SK-N-SH (cell line): ENCODE results near the gene CARM1. TPM values are rescaled to one million over a fixed set of nuclear protein-coding genes. Genes with fewer than 3 reads are reported as not detected.

Experiments used
- CTCF ChIA-PET: fragments of 300-600, 350-600 bp; formaldehyde crosslinking; extraction: SDS; loops from one replicate; lab custom pipeline; 2021; lab: Yijun Ruan, JAX
- POLR2A ChIA-PET: fragments of 350-600 bp; sonication (Branson Sonifier 250); formaldehyde crosslinking; extraction: SDS; loops from one replicate; lab custom pipeline; 2020; ENCODE audit warnings: antibody characterized with exemption, inconsistent platforms; lab: Yijun Ruan, JAX
- DNase-seq: peaks from one replicate; pipeline ENCODE4 v3.0.0; 2012
- H2AFZ ChIP-seq: fragments of 200-600 bp; sonication (generic); 2 replicates; pipeline ENCODE4 v1.8.1; 2016; ENCODE audit warnings: antibody characterized with exemption, mild to moderate bottlenecking, low read depth
- H3F3A ChIP-seq: fragments of 200-600 bp; sonication (generic); replicated peaks from 2 replicates; pipeline ENCODE3; 2016; ENCODE audit warnings: antibody characterized with exemption, mild to moderate bottlenecking; ENCODE audit not compliant: insufficient read depth
- H3K27ac ChIP-seq, 2 experiments: fragments of 200-500 bp in 1 of 2; fragments of 200-600 bp in 1 of 2; sonication (Bioruptor generic) in 1 of 2; sonication (generic), shearing (Covaris generic) in 1 of 2; 2 replicates each; pipeline versions ENCODE4 v1.5.1 to v1.6.1; 2014 to 2016; ENCODE audit warnings: low read depth in 2 of 2, inconsistent platforms in 1 of 2, low read length in 1 of 2, mild to moderate bottlenecking in 1 of 2, mixed read lengths in 1 of 2
- H3K27me3 ChIP-seq: fragments of 200-600 bp; sonication (generic), shearing (Covaris generic); 2 replicates; pipeline ENCODE4 v1.6.1; 2016; ENCODE audit warnings: mixed run types; ENCODE audit not compliant: insufficient read depth
- H3K36me3 ChIP-seq, 2 experiments: fragments of 200-500 bp in 1 of 2; fragments of 200-600 bp in 1 of 2; sonication (Bioruptor generic) in 1 of 2; sonication (generic) in 1 of 2; replicated peaks in 1 of 2; 2 replicates each; pipeline versions ENCODE3 to v1.5.1; 2014 to 2016; ENCODE audit warnings: low read length in 1 of 2, mild to moderate bottlenecking in 1 of 2; ENCODE audit not compliant: insufficient read depth in 2 of 2, control insufficient read depth in 1 of 2
- H3K4me1 ChIP-seq, 2 experiments: fragments of 200-500 bp in 1 of 2; fragments of 200-600 bp in 1 of 2; sonication (Bioruptor generic) in 1 of 2; sonication (generic), shearing (Covaris generic) in 1 of 2; 2 replicates each; pipeline versions ENCODE4 v1.5.1 to v1.6.1; 2014 to 2016; ENCODE audit warnings: low read depth in 1 of 2, low read length in 1 of 2, mixed run types in 1 of 2; ENCODE audit not compliant: insufficient read depth in 2 of 2, control insufficient read depth in 1 of 2
- H3K4me2 ChIP-seq: fragments of 200-600 bp; sonication (generic), shearing (Covaris generic); 2 replicates; pipeline ENCODE4 v1.6.1; 2017; ENCODE audit warnings: mixed run types
- H3K4me3 ChIP-seq, 2 experiments: fragments of 200-500 bp in 1 of 2; fragments of 200-600 bp in 1 of 2; sonication (Bioruptor generic) in 1 of 2; sonication (generic), shearing (Covaris generic) in 1 of 2; 2 replicates each; pipeline versions ENCODE4 v1.5.1 to v1.8.1; 2014 to 2016; ENCODE audit warnings: low read depth in 2 of 2, inconsistent platforms in 1 of 2, low read length in 1 of 2, mild to moderate bottlenecking in 1 of 2, mixed read lengths in 1 of 2, moderate library complexity in 1 of 2
- H3K79me2 ChIP-seq: fragments of 200-600 bp; sonication (generic); 2 replicates; pipeline ENCODE4 v1.8.1; 2017; ENCODE audit warnings: mild to moderate bottlenecking; ENCODE audit not compliant: insufficient read depth
- H3K9ac ChIP-seq: fragments of 200-600 bp; sonication (generic); 2 replicates; pipeline ENCODE4 v1.6.1; 2017; ENCODE audit warnings: mixed run types
- H3K9me2 ChIP-seq: fragments of 200-600 bp; sonication (generic); 2 replicates; pipeline ENCODE4 v1.6.1; 2017; ENCODE audit warnings: mixed run types
- H3K9me3 ChIP-seq: fragments of 200-600 bp; sonication (generic); 2 replicates; pipeline ENCODE4 v1.6.1; 2017; ENCODE audit warnings: mixed run types, mild to moderate bottlenecking, moderate library complexity
- H4K20me1 ChIP-seq: fragments of 200-600 bp; sonication (generic); 2 replicates; pipeline ENCODE4 v1.6.1; 2017; ENCODE audit warnings: mild to moderate bottlenecking, mixed run types; ENCODE audit not compliant: insufficient read depth
- FOSL2 ChIP-seq: IDR thresholded peaks from 2 replicates; pipeline ENCODE4 v1.4.0; 2012; ENCODE audit warnings: low read depth, mild to moderate bottlenecking, moderate library complexity, borderline replicate concordance
- FOXJ3 ChIP-seq: sonication (generic); formaldehyde crosslinking; IDR thresholded peaks from 2 replicates; pipeline ENCODE4 v1.5.1; 2020; ENCODE audit warnings: mild to moderate bottlenecking, missing genetic modification reagents
- GABPA ChIP-seq: IDR thresholded peaks from 2 replicates; pipeline ENCODE4 v1.4.0; 2012; ENCODE audit warnings: low read depth, mild to moderate bottlenecking
- GATA2 ChIP-seq: sonication (generic); formaldehyde crosslinking; IDR thresholded peaks from 2 replicates; pipeline ENCODE4 v1.5.0; 2020; ENCODE audit warnings: mild to moderate bottlenecking, missing genetic modification reagents
- IRF3 ChIP-seq: fragments of 150-350 bp; IDR thresholded peaks from 2 replicates; pipeline ENCODE4 v1.6.1; 2016; ENCODE audit warnings: mild to moderate bottlenecking, low read depth, low read length
- MAX ChIP-seq: IDR thresholded peaks from 2 replicates; pipeline ENCODE4 v1.4.0; 2012; ENCODE audit warnings: low read depth
- PBX3 ChIP-seq: IDR thresholded peaks from 2 replicates; pipeline ENCODE4; 2012
- RCOR1 ChIP-seq: fragments of 150-350 bp; IDR thresholded peaks from 2 replicates; pipeline ENCODE4 v1.6.1; 2017; ENCODE audit warnings: antibody characterized with exemption, low read length
- RFX5 ChIP-seq: IDR thresholded peaks from 2 replicates; pipeline ENCODE4 v1.6.1; 2012; ENCODE audit warnings: mild to moderate bottlenecking, improper control_type of control experiment, low read length
- SIN3A ChIP-seq: IDR thresholded peaks from 2 replicates; pipeline ENCODE4 v1.6.1; 2012; ENCODE audit warnings: low read depth, mild to moderate bottlenecking, low read length, moderate library complexity, borderline replicate concordance
- TAF1 ChIP-seq: IDR thresholded peaks from 2 replicates; pipeline ENCODE4 v1.6.1; 2012; ENCODE audit warnings: low read depth, mild to moderate bottlenecking, low read length, moderate library complexity, borderline replicate concordance
- TCF12 ChIP-seq: IDR thresholded peaks from 2 replicates; pipeline ENCODE4 v1.4.0; 2012
- USF2 ChIP-seq: fragments of 150-350 bp; IDR thresholded peaks from 2 replicates; pipeline ENCODE4 v1.6.1; 2017; ENCODE audit warnings: antibody characterized with exemption, low read length, low read depth, borderline replicate concordance
- YY1 ChIP-seq: IDR thresholded peaks from 2 replicates; pipeline ENCODE4 v1.4.0; 2012; ENCODE audit warnings: low read depth, mild to moderate bottlenecking
- ZBTB33 ChIP-seq: IDR thresholded peaks from 2 replicates; pipeline ENCODE4 v1.4.0; 2012; ENCODE audit warnings: low read depth, borderline replicate concordance
- WGBS: methylation state at CpG from one replicate; pipeline ENCODE4 v1.1.6; 2017; ENCODE audit warnings: low lambda C conversion rate; 5-methylcytosine and 5-hydroxymethylcytosine counted together
- polyA plus RNA-seq, 3 experiments: library from polyadenylated mRNA; depleted of rRNA; stranded (reverse); fragments of >200 nt; gene quantifications; 2 replicates each; pipeline ENCODE4 v1.2.3, GENCODE V29; 2012

The CARM1 gene
- polyA plus RNA-seq, 1 of the 3 experiments (the other 2 are of a cell fraction) = 62.2 TPM

- WGBS = 95% methylated on average over 4 of the region's 4 CpGs
These were observed 18.5 kb downstream of the CARM1 start for GRCh38 chr19:10889880-10890279.

More at GRCh38 chr19:10889880-10890279, 18.5 kb downstream of the CARM1 start:
- no peak for DNase-seq
- Histone ChIP-seq H3K27ac (no peak overlapping the region), H2AFZ (no peak overlapping the region), H4K20me1 (peaks cover 40% of the 10 kb centered on the region), H3K79me2 (peaks cover 93% of the 10 kb centered on the region), H3K27me3 (no peaks in the 10 kb centered on the region), H3K9ac (no peak overlapping the region), H3K4me3 (no peak overlapping the region), H3K9me3 (no peaks in the 10 kb centered on the region), H3K4me1 (peaks cover 9 to 33% of the 10 kb centered on the region in 2 experiments; a peak in 2 of 4 replicates), H3F3A (no peaks in the 10 kb centered on the region), H3K36me3 (no peaks in the 10 kb centered on the region), H3K9me2 (no peaks in the 10 kb centered on the region), H3K4me2 (no peak overlapping the region)
- POLR2A ChIA-PET = no interaction called here
- CTCF ChIA-PET = no interaction called here
- TF ChIP-seq GABPA = no peak
- no peak for TF ChIP-seq SIN3A
- TF ChIP-seq FOSL2 = no peak
- no peak for TF ChIP-seq FOXJ3
- TF ChIP-seq GATA2 (CRISPR knock-in tag) = no peak
- no peak for TF ChIP-seq USF2
- TF ChIP-seq RFX5 = no peak
- no peak for TF ChIP-seq TAF1
- no peak for TF ChIP-seq PBX3
- TF ChIP-seq IRF3 = no peak
- no peak for TF ChIP-seq TCF12
- no peak for TF ChIP-seq MAX
- TF ChIP-seq ZBTB33 = no peak
- no peak for TF ChIP-seq RCOR1
- TF ChIP-seq YY1 = no peak
